ENCODE results near the gene KREMEN1. TPM values are rescaled to one million over a fixed set of nuclear protein-coding genes. Genes with fewer than 3 reads are reported as not detected.
A peak's percentile ranks its signal among the peaks of the same experiment; 100 is the strongest.

The KREMEN1 gene
- total RNA-seq, 1 experiment from 2014 or later, result 1.8 TPM

DNA sequence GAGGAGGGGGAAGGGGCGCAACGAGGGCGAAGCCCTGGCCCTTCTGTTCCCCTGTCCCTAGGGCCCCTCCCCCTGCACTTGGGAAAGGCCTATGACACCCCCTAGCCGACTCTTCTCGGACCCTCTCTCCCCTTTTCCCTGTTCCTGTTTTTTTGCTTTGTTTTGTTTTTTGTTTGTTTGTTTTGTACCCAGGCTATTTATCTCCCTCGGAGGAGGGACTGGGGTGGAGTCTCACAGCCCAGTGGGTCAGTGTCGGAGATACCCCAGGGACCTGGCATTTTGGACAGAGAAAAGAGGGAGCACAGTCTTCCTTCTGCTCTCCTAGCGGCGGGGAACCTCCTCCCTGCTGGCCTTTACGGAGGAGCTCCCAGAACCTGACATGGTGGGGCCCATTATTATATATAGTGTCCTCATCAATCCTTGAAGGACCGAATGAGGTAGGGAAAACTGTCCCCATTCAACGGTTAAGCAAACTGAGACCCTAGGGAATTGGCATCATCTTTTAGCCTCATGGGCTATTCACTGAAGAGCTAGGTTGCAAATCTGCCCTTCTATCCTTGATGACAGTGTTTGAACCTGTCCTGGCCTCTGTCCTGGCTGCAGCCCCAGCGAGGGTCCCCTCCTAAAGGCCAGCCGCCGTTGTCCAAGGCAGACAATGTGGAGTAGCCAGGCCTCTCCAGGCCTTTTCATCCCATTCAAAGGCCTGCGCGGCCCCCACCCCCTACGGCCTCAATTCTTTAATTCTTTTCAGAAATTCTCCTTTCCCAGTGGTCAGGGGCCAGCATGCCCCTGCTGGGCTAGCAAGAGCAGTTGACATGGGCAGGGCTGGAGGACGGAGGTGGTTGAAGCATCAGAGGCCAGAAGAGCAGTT, 133.8 kb downstream of the KREMEN1 start:
- H3K36me3 ChIP-seq (replicated peaks; ENCODE audit: control insufficient read depth, insufficient read depth, low read length), result no peaks in the 10 kb centered on the region
- H3K27me3 ChIP-seq (ENCODE audit: control insufficient read depth, insufficient read depth, low read length), result peaks cover 11% of the 10 kb centered on the region; the same call in 1 of the 2 replicates
- H3K4me3 ChIP-seq (ENCODE audit: insufficient read depth, low read depth, low read length), result peak overlapping the region; percentile 74
- peak; percentile 62 for DNase-seq

- DNase-seq, result peak; percentile 48
- Histone ChIP-seq H3K36me3 (replicated peaks; ENCODE audit: control insufficient read depth, insufficient read depth, low read length) (no peaks in the 10 kb centered on the region), H3K4me3 (ENCODE audit: insufficient read depth, low read depth, low read length) (no peak overlapping the region), H3K27me3 (ENCODE audit: control insufficient read depth, insufficient read depth, low read length) (peaks cover 11% of the 10 kb centered on the region; the same call in 1 of the 2 replicates)
These were observed 134.4 kb downstream of the KREMEN1 start for GRCh38 chr22:29207243-29207550.

DNA sequence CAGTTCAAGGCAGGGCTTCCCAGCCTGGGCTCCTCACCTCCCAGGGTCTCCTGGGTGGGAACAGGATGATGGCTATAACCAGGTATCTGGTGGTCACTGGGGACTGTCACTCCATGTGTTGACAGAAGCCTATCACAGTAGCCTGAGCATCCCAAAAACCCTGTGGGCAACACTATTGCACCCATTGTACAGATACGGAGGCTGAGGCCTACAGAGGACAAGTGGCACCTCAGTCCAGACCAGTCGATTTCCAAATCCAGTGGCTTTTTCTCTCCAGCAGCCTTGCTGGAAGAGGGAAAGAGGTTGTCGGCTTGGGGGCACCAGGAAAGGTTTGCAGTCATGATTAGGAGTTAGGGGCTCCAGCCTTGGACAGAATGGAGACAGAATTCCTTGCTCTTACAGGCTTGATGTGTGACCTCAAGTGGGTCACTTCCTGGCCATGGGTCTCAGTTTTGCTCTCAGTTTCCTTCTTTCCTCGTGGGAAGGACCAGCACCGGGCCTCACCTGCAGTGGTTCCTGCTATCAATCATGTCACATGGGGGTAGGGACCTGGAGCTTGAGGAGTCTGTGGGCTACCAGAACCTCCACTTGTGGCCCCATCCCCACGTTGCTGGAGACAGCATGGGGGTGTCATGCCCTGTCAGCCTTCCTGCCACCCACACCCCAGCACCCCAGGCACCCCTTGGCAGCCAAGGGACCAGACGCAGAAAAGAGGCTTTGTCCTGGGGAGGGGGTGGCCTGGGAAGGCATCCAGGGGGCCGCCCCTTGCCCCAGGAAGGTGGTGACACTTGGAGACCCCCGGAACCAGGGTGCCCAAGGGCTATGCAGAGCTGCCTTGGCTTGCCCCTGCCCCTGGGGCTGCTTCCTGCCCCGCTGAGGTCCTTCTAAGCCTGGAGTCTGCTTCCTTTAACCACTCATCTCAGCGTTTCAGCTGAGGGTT, 135.0 kb downstream of the KREMEN1 start:
- DNase-seq, result peak; percentile 22
- no peaks in the 10 kb centered on the region for H3K36me3 ChIP-seq (replicated peaks; ENCODE audit: control insufficient read depth, insufficient read depth, low read length)
- peaks cover 11% of the 10 kb centered on the region; the same call in 1 of the 2 replicates for H3K27me3 ChIP-seq (ENCODE audit: control insufficient read depth, insufficient read depth, low read length)
- H3K4me3 ChIP-seq (ENCODE audit: insufficient read depth, low read depth, low read length), result no peak overlapping the region

- peak; percentile 77 for DNase-seq
- H3K36me3 ChIP-seq (replicated peaks; ENCODE audit: control insufficient read depth, insufficient read depth, low read length), result no peaks in the 10 kb centered on the region
These were observed 135.6 kb downstream of the KREMEN1 start for GRCh38 chr22:29208502-29208862.

DNA sequence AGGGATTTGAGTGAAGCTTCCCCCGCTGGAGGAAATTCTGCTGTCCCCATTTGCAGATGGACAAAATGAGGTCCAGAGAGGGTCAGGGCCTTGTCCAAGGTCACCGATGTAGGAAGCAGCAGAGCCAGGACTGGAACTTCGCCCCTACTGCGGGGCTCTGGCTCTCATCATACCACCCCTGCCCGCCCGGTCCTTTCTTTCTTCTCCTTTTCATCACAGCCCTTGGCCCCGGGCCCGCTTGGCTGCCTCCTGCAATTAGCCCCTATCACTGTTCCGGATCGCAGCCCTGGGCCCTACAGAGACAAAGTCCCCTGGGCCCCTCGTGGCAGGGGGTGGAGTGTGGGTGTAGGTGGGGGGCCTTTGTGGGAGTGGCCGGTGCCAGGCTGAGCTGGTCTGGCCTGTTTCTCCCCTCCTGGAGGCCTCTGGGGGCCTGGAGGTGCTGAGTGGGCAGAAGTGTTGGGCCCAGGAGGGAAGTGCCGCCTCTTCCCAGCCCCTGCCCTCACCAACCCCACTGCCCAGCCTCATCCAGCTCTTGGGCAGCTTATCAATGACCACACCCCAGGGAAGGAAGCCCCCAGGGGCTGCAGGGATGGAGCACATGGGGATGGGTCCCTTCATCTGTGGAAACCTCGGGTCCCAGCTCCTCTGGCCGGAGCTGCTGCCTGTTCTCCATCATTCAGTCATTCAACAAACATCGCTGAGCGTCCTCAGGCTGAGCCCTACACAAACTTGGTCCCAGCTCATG, 136.2 kb downstream of the KREMEN1 start:
- DNase-seq, result peak; percentile 57
- H3K36me3 ChIP-seq (replicated peaks; ENCODE audit: control insufficient read depth, insufficient read depth, low read length), result no peaks in the 10 kb centered on the region
- H3K27me3 ChIP-seq (ENCODE audit: control insufficient read depth, insufficient read depth, low read length), result peaks cover 11% of the 10 kb centered on the region; the same call in 1 of the 2 replicates
- H3K4me3 ChIP-seq (ENCODE audit: insufficient read depth, low read depth, low read length), result no peak overlapping the region

More at GRCh38 chr22:29208502-29208862, 135.6 kb downstream of the KREMEN1 start:
- Histone ChIP-seq H3K27me3 (ENCODE audit: control insufficient read depth, insufficient read depth, low read length) (peaks cover 11% of the 10 kb centered on the region; the same call in 1 of the 2 replicates), H3K4me3 (ENCODE audit: insufficient read depth, low read depth, low read length) (no peak overlapping the region)

DNA sequence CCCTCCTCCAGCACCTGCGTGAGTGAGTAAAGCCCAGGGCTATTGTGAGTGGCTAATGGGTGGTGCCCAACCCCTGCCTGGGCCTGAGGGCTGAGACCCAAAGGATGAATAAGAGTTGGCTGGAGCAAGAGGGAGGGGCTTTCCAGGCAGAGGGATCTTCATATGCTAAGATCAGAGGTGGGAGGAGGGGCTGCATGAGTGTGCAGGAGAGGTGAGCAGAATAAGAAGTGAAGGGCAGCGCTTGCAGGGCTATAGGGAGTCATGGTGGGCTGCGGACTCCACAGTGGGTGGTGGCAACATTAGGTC, 136.7 kb downstream of the KREMEN1 start:
- peak; percentile 79 for DNase-seq
- H3K27me3 ChIP-seq (ENCODE audit: control insufficient read depth, insufficient read depth, low read length), result peaks cover 11% of the 10 kb centered on the region; the same call in 1 of the 2 replicates
- H3K4me3 ChIP-seq (ENCODE audit: insufficient read depth, low read depth, low read length), result no peak overlapping the region
- no peaks in the 10 kb centered on the region for H3K36me3 ChIP-seq (replicated peaks; ENCODE audit: control insufficient read depth, insufficient read depth, low read length)

GRCh38 chr22:29211066-29211465, 138.2 kb downstream of the KREMEN1 start:
- H3K27me3 ChIP-seq (ENCODE audit: control insufficient read depth, insufficient read depth, low read length), result peaks cover 4% of the 10 kb centered on the region; the same call in 1 of the 2 replicates
- H3K36me3 ChIP-seq (replicated peaks; ENCODE audit: control insufficient read depth, insufficient read depth, low read length), result no peaks in the 10 kb centered on the region
- DNase-seq, result peak; percentile 21
- no peak overlapping the region for H3K4me3 ChIP-seq (ENCODE audit: insufficient read depth, low read depth, low read length)

DNA sequence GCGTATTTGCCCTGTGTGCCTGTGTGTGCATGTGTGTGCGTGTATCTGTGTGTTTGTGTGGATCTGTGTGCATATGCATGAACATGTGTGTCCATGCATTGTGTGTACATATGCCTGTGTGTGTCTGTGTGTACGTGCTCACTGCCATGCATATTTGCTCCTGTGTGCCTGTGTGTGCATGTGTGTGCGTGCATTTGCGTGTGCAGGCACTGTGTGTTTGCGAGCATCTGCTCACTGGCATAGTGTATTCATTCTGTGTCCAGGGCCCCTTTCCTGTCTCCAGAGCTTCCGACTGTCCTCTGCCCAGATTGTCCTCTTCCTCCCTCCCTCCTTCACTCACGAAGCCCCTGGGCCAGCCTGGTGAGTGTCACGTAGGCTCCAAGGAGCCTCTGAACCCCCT, 138.6 kb downstream of the KREMEN1 start:
- no peak overlapping the region for H3K4me3 ChIP-seq (ENCODE audit: insufficient read depth, low read depth, low read length)
- no peaks in the 10 kb centered on the region for H3K36me3 ChIP-seq (replicated peaks; ENCODE audit: control insufficient read depth, insufficient read depth, low read length)
- peak; percentile 15 for DNase-seq
- peaks cover under 1% of the 10 kb centered on the region; the same call in 1 of the 2 replicates for H3K27me3 ChIP-seq (ENCODE audit: control insufficient read depth, insufficient read depth, low read length)

DNA sequence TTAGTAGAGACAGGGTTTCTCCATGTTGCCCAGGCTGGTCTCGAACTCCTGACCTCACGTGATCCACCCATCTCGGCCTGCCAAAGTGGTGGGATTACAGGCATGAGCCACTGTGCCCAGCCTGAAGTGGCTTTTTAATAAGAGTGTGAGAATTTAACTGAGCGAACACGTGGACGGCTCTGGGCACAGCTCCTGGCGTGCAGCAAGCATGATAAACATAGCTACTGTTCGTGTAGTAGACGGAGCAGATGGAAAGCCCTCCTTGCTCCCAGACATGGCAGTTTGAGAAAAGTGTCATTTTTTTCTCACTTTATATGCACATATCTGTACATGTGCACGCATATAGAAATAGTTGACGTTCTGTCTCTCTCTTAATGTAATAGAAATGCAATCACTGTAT, 139.9 kb downstream of the KREMEN1 start:
- Histone ChIP-seq H3K4me3 (ENCODE audit: insufficient read depth, low read depth, low read length) (no peak overlapping the region), H3K27me3 (ENCODE audit: control insufficient read depth, insufficient read depth, low read length) (no peaks in the 10 kb centered on the region), H3K36me3 (replicated peaks; ENCODE audit: control insufficient read depth, insufficient read depth, low read length) (no peaks in the 10 kb centered on the region)
- DNase-seq, result no peak

DNA sequence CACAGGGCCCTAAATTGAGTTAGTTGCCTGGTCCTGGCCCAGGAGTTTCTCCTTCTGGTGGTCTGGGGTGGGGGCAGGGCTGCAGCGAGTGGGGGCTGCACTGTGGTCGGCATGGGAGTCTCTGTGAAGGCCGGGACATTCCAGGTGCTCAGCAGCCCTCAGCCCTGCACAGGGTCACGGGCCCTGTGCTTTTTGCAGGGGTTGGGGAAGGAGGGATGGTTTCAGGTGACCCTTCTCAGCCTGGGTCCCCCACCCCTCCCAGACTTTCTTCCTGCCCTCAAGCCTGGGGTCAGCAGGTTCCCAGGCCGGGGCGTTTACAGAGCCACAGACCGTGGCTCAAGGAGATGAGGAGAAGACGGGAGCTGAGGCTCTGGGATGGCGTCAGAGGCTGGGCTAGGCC, 140.7 kb downstream of the KREMEN1 start:
- no peak overlapping the region for H3K4me3 ChIP-seq (ENCODE audit: insufficient read depth, low read depth, low read length)
- no peaks in the 10 kb centered on the region for H3K27me3 ChIP-seq (ENCODE audit: control insufficient read depth, insufficient read depth, low read length)
- peak; percentile 31 for DNase-seq
- H3K36me3 ChIP-seq (replicated peaks; ENCODE audit: control insufficient read depth, insufficient read depth, low read length), result no peaks in the 10 kb centered on the region

- Histone ChIP-seq H3K4me3 (ENCODE audit: insufficient read depth, low read depth, low read length) (no peak overlapping the region), H3K27me3 (ENCODE audit: control insufficient read depth, insufficient read depth, low read length) (no peaks in the 10 kb centered on the region), H3K36me3 (replicated peaks; ENCODE audit: control insufficient read depth, insufficient read depth, low read length) (no peaks in the 10 kb centered on the region)
- peak; percentile 65 for DNase-seq
These were observed 141.4 kb downstream of the KREMEN1 start for GRCh38 chr22:29214232-29214631.

- no peaks in the 10 kb centered on the region for H3K36me3 ChIP-seq (replicated peaks; ENCODE audit: control insufficient read depth, insufficient read depth, low read length)
- H3K27me3 ChIP-seq (ENCODE audit: control insufficient read depth, insufficient read depth, low read length), result no peaks in the 10 kb centered on the region
- DNase-seq, result peak; percentile 74
- H3K4me3 ChIP-seq (ENCODE audit: insufficient read depth, low read depth, low read length), result no peak overlapping the region
These were observed 142.4 kb downstream of the KREMEN1 start for GRCh38 chr22:29215012-29215860.

GRCh38 chr22:29216011-29216872, 143.4 kb downstream of the KREMEN1 start:
- H3K27me3 ChIP-seq (ENCODE audit: control insufficient read depth, insufficient read depth, low read length), result no peaks in the 10 kb centered on the region
- peak; percentile 60 for DNase-seq
- H3K36me3 ChIP-seq (replicated peaks; ENCODE audit: control insufficient read depth, insufficient read depth, low read length), result no peaks in the 10 kb centered on the region
- H3K4me3 ChIP-seq (ENCODE audit: insufficient read depth, low read depth, low read length), result no peak overlapping the region
